GM10266 (cell line): ENCODE data around the gene SLC8B1.

Source experiments
- DNase-seq: peaks from one replicate; pipeline ENCODE4 v3.0.0; 2012; ENCODE audit errors: extremely low spot score
- CTCF ChIP-seq: IDR thresholded peaks from 2 replicates; pipeline ENCODE4 v1.5.1; 2012; ENCODE audit warnings: mild to moderate bottlenecking, low read depth; ENCODE audit not compliant: control insufficient read depth, insufficient read depth; ENCODE audit errors: missing control alignments

Gene SLC8B1

DNA sequence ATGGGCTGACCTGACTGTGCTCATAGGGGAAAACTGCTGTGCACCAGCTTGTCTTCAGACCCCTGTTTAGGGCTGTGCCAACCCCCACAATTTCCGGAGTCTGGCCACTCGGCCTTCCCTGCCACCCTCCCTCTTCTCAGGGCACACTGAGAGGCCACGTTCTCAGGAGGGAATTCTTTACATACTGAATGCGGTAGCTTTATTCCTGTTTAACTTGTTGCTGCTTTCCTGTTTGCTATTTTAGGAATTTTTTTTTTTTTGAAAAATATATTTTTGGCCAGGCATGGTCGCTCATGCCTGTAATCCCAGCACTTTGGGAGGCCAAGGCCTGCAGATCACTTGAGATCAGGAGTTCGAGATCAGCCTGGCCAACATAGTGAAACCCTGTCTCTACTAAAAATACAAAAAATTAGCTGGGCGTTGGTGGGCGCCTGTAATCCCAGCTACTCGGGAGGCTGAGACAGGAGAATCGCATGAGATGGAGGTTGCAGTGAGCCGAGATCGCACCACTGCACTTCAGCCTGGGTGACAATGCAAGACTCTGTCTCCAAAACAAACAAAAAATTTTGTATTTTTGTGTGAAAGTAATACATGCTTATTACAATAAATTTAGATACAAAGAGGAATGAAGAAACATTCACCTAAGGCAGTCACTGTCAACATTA, 74.1 kb downstream of the SLC8B1 start:
- no peak for TF ChIP-seq CTCF
- DNase-seq, result no peak

DNA sequence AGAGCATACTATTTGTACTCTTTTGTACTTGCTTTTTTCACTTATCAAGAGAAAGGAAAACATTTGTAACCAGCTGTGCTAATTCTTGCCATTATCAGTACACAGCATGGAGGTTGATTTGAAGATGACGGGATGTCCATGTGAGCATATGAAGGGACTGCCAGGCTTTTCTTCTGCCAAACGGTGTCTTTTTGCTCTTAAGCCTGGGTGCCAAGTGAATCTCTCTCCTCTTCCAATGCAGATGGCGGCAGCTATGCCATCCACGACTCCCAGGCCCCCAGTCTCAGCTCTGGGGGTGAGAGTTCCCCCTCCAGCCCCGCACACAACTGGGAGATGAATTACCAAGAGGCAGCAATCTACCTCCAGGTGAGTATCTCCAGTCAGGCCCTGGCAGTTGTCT, 74.8 kb downstream of the SLC8B1 start:
- TF ChIP-seq CTCF, result no peak

GRCh38 chr12:113257564-113257963, 77.3 kb downstream of the SLC8B1 start:
- no peak for TF ChIP-seq CTCF
- DNase-seq, result no peak

More for the DNA sequence above, 74.8 kb downstream of the SLC8B1 start:
- DNase-seq, result no peak

DNA sequence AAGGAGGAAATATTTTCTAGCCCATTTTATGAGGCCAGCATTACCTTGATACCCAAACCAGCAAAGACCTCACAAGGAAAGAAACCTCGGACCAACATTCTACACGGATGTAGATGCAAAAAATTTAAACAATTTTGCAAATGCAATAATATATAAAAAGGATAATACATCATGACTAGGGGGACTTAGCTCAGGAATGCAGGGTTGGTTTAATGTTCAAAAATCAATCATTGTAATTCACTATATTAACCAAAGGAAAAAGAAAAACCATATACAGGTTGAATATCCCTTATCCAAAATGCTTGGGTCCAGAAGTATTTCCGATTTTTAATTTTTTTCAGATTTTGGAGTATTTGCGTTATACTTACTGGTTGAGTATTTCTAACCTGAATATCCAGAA, 80.6 kb downstream of the SLC8B1 start:
- no peak for DNase-seq
- no peak for TF ChIP-seq CTCF

DNA sequence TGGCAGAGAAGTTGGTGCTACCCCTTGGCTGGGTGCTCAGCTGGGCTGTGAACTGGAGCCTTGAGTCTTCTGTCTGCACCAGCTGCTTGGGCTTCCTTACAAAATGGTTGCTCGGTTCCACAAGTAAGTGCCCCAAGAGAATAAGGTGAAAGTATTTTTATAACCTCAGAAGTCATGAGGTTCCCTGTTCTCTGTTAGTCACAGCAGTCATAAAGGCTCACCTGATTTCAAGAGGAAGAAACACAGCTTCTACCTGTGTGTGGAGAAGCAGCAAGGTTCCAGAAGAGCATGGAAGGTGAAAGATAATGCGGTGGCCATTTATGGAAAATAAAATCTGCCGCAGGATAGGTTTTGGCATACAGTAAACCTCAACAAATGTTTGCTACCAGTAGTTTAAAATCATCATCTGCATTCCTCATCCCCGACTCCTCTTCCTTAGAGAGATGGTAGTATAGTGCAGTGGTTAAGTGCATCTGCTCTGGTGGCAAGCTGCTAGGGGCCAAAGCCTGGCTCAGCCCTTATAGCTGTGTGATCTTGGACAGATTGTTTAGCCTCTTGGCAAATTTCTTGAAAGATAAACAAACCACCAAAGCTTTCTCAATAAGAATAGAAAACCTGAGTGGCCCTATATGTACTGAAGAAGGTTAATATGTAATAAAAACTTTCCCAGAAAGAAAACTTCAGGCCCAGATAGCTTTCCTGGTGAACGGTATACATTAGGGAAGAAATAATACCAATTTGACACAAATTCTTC, 81.2 kb downstream of the SLC8B1 start:
- DNase-seq, result no peak
- no peak for TF ChIP-seq CTCF

- TF ChIP-seq CTCF, result no peak
- no peak for DNase-seq
These were observed 82.4 kb downstream of the SLC8B1 start for GRCh38 chr12:113252494-113252893.
